A673 (cell line): Measurements from ENCODE around the gene HELZ.

ENCODE experiments used
- CTCF ChIP-seq: fragments of 300-800, 200-600 bp; sonication (generic); conservative IDR thresholded peaks from 2 replicates; pipeline ENCODE4 v1.5.1; 2017; ENCODE audit warnings: low read depth, mild to moderate bottlenecking, antibody characterized with exemption, low read length, moderate library complexity, mixed read lengths
- EZH2 ChIP-seq: fragments of 200-600 bp; sonication (generic); IDR thresholded peaks from 2 replicates; pipeline ENCODE4 v1.6.1; 2017; ENCODE audit warnings: borderline replicate concordance, low read depth, mild to moderate bottlenecking, mixed read lengths, antibody characterized with exemption, low read length; ENCODE audit not compliant: poor library complexity, severe bottlenecking

GRCh38 chr17:67225316-67225715, 19.7 kb downstream of the HELZ start:
- TF ChIP-seq CTCF (no peak), EZH2 (no peak)
